Stimulated activated CD4-positive, alpha-beta T cell treated with anti-CD3 and anti-CD28 coated beads, Interleukin-4, amount 100 ng/mL, for 1 hour (primary cell): ENCODE measurements around the gene CDC14B.

Experiments used
- DNase-seq: peaks from one replicate; pipeline ENCODE4 v3.0.0-alpha.2; 2020

Gene CDC14B

GRCh38 chr9:96500696-96501632 is 118.7 kb downstream of the CDC14B start:
- no peak for DNase-seq

GRCh38 chr9:96499257-96499656 is 120.4 kb downstream of the CDC14B start:
- DNase-seq, result no peak

GRCh38 chr9:96498796-96499195 is 120.8 kb downstream of the CDC14B start:
- DNase-seq, result no peak

- no peak for DNase-seq
Measured at GRCh38 chr9:96497117-96497399, 122.6 kb downstream of the CDC14B start.

GRCh38 chr9:96496368-96497116 is 123.1 kb downstream of the CDC14B start:
- no peak for DNase-seq

GRCh38 chr9:96495341-96495740 is 124.3 kb downstream of the CDC14B start:
- no peak for DNase-seq

GRCh38 chr9:96494215-96494800 is 125.3 kb downstream of the CDC14B start:
- no peak for DNase-seq

- DNase-seq, result no peak
Measured at GRCh38 chr9:96493757-96494156, 125.9 kb downstream of the CDC14B start.

GRCh38 chr9:96492993-96493531 is 126.6 kb downstream of the CDC14B start:
- no peak for DNase-seq

- DNase-seq, result no peak
Measured at GRCh38 chr9:96491880-96492525, 127.6 kb downstream of the CDC14B start.

GRCh38 chr9:96491079-96491879 is 128.4 kb downstream of the CDC14B start:
- DNase-seq, result no peak

GRCh38 chr9:96490534-96491078 is 129.0 kb downstream of the CDC14B start:
- no peak for DNase-seq

- no peak for DNase-seq
Measured at GRCh38 chr9:96489482-96489979, 130.1 kb downstream of the CDC14B start.

GRCh38 chr9:96487949-96488348 is 131.7 kb downstream of the CDC14B start:
- no peak for DNase-seq

GRCh38 chr9:96487029-96487396 is 132.6 kb downstream of the CDC14B start:
- DNase-seq, result no peak

GRCh38 chr9:96486386-96487028 is 133.1 kb downstream of the CDC14B start:
- DNase-seq, result no peak

GRCh38 chr9:96485280-96485679 is 134.4 kb downstream of the CDC14B start:
- DNase-seq, result no peak

GRCh38 chr9:96484521-96484931 is 135.1 kb downstream of the CDC14B start:
- no peak for DNase-seq

- no peak for DNase-seq
Measured at GRCh38 chr9:96483733-96484390, 135.8 kb downstream of the CDC14B start.

- DNase-seq, result no peak
Measured at GRCh38 chr9:96483197-96483596, 136.4 kb downstream of the CDC14B start.

- DNase-seq, result no peak
Measured at GRCh38 chr9:96482476-96482875, 137.2 kb downstream of the CDC14B start.
